HG03139 (cell line): ENCODE results near the gene RTP3.
"Not testable (repeated sequence)": the region's sequence is repeated elsewhere in the genome, so short reads cannot be mapped to it uniquely, and the experiment has no call there.

Experiments used
- ATAC-seq: cut with Tn5 transposase; IDR thresholded peaks from one replicate; pipeline ENCODE4 v1.9.1; 2021; ENCODE audit not compliant: unreplicated experiment

RTP3 gene

DNA sequence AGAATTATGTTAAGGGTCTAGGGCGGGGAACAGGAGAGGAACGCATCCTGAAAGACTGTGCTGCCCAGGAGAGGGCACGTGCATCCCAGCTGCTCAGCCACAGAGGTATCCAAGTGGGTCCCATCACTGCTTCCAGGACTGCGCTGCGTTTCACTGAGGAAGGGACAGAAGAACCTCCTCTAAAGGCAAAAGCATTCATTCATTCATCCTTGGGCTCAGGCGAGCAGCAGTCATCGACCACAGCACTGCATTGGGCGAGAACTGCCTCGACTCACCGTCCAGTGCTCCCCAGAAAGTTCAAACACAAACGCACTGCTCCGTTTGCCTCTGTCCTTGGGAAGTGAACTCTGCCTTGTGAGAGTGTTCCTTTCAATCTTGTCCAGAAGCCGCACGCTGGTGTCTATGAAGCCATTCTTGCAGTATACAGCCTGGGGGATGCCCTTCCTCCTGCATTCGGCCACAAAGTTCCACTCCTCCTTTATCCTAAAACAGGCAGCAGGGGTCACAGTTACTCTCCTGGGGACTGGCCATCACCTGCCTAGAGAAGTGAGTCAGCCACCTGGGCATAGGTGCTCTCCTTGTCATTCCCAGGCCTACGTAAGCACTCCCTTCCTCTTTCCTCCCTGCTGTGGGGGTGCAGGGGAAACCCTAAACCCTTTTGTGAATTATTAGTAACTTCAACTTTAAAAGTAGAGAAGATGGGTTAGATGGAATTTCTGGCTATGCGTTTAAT lies 47.2 kb downstream of the RTP3 start:
- no peak for ATAC-seq

DNA sequence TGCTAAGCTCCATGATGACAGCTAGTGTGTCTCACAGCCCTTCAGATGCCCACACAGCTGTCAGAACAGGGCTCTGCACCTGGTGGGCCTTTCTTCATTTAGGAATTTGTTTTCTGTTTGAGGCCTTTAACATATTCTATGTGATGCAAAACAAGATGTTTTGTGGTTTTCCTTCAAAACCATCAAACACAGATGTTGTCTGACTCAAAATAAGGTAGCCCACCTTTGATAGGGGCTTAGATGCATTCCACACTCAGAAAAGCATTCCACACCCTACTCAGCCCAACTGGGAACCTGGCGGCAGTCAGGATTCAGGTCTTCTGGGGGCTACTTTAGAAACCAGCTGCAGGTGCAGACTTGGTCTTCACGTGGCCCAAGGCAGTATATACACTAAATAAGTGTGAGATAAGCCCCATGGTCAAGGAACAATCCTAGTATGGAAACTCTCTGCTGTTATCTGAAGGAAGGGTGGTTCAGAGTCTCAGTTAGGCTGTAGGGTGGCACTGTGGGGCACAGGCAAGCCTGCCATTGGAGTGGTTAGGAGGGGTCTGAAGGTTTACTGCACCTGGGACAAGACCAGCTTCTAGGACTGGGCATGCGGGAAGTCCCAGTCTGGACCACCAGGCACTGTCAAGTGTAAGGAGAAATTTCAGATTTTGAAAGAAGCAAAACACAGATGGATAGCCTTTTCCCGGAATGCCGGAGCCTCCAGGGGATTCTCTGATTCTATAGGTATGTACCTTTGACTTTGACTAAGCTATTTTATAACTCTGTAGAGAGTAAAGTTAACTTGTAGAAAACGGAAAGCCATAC lies 48.2 kb downstream of the RTP3 start:
- ATAC-seq = no peak

DNA sequence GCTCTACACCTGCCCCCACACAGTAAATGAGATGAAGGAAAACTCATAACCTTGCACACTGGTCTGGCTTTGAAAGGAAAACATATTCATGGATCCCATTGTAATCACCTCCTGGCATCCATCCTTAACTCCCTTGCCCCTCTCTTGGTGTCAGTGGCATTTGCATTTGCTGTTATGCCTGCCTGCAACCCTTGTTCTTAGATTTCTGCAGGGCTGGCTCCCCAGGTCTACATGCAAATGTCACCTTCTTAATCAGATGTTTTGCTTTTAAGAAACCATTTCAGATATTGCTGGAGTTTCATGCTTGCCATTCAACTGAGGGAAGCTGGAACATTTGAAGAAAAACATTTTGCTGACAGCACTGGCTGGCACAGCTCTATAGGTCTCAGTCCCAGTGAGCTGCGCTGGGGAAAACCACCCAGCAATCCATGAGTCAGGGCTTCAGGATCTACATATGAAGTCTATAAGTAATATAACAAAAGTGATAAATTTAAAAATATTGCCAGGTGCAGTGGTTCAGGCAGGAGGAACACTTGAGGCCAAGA lies 49.2 kb downstream of the RTP3 start:
- no peak for ATAC-seq

DNA sequence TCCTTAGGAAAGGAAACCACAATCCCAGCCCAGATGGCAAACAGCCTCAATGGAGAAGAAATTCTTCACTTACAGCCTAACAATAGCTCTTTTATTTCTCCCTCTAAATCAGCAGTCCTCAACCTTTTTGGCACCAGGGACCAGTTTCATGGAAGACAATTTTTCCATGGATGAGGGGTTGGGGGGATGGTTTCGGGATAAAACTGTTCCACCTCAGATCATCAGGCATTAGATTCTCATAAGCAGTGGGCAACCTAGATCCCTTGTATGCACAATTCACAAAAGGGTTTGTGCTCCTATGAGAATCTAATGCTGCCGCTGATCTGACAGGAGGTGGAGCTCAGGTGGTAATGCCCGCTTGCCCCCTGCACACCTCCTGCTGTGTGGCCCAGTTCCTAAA lies 50.8 kb downstream of the RTP3 start:
- ATAC-seq = not testable (repeated sequence)

DNA sequence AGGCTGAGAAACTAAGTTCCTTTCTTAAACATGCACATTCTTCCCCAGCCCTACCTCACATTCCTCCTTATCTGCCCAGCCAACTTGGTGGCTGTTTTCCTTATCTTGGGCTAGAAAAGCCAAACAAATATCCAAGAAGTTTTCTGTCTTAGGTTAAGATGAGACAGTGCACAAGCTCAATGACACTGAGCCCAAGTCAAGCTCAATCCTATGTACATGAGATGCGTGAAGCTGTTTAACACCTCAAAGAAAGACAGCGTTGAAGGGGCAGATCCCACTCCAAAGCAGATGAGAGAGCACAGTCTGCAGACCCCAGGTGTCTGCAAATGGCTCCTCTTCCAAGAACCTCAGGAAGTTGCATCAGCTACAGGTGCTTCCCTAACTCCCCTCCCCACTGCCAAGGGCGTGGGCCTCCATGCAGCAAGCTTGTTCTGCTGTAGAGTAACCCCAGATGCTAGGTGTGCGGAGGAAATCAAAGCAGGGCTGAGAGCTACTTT lies 51.7 kb downstream of the RTP3 start:
- ATAC-seq = no peak

DNA sequence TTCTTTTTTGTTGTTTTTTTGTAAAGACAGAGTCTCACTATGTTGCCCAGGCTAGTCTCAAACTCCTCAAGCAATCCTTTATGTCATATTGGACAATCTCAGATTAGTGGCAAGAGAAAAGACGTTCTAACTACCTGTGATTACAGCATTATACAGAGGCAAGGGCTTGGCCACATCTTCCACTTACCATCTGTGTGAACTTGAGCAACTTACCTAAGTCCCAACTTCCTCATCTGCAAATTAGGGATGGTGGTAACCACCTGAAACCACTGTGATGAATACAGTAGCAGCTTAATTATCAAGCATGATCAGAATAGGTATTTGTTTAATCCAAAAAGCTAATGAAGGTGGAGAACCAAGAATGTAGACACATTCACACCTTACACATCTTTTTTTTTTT lies 52.2 kb downstream of the RTP3 start:
- no peak for ATAC-seq
